A549 treated with DMSO at 1 μM for 4 hours (cell line): ENCODE results near the gene TAL2. TPM values are rescaled to one million over a fixed set of nuclear protein-coding genes. Genes with fewer than 3 reads are reported as not detected.

Experiments used
- total RNA-seq: library from RNA; stranded (reverse); fragments of 200-300 nt; extraction: Qiagen RNA extraction; gene quantifications from 5 replicates; pipeline ENCODE4 v1.2.3, GENCODE V29; 2022; ENCODE audit warnings: low read depth

Gene TAL2
- total RNA-seq = 0.16 to 0.37 TPM (median 0.28 TPM) in 3 of 5 replicates, not detected in the others

GRCh38 chr9:105662184-105663104 is at the start of gene TAL2:
TAL2 (plus strand) TSS chr9:105662457; CDS start chr9:105662497, 40 bp downstream.

GRCh38 chr9:105694190-105694847 is 32.1 kb downstream of the TAL2 start, which contains the start of gene TMEM38B:
TMEM38B (plus strand) TSS chr9:105694541; CDS start chr9:105694661, 120 bp downstream.

Other genes starting within 250 kb of the TAL2 start
- 3.2 to 4.9 TPM (median 4.3 TPM) in 5 replicates for gene FSD1L, start 214.4 kb upstream of the TAL2 start, total RNA-seq
- 5.4 to 9.3 TPM (median 8.3 TPM) in 5 replicates for gene FKTN, start 104.3 kb upstream of the TAL2 start, total RNA-seq
- 13.9 to 19.4 TPM (median 18.1 TPM) in 5 replicates for gene TMEM38B, start 32.1 kb downstream of the TAL2 start, total RNA-seq